Activated naive CD4-positive, alpha-beta T cell treated with anti-CD3 and anti-CD28 coated beads for 36 hours (primary cell): ENCODE measurements around the gene TUBGCP2. TPM values are rescaled to one million over a fixed set of nuclear protein-coding genes. Genes with fewer than 3 reads are reported as not detected.
A peak's percentile ranks its signal among the peaks of the same experiment; 100 is the strongest.

Experiments used
- CTCF ChIA-PET: fragments of 350-600 bp; sonication (Branson Sonifier 250); formaldehyde crosslinking; loops from one replicate; lab custom pipeline; 2021; ENCODE audit warnings: antibody characterized with exemption; lab: Charles Lee
- DNase-seq: peaks from one replicate; pipeline ENCODE4 v3.0.0-alpha.2; 2020
- H3K27ac Mint-ChIP-seq: one replicate; pipeline ENCODE4 v1.8.0; 2021; ENCODE audit warnings: mild to moderate bottlenecking, mixed read lengths
- H3K27me3 Mint-ChIP-seq: one replicate; pipeline ENCODE4 v1.8.0; 2021; ENCODE audit warnings: low read depth, mixed read lengths
- H3K36me3 Mint-ChIP-seq: one replicate; pipeline ENCODE4 v1.8.0; 2021; ENCODE audit warnings: low read depth, mixed read lengths
- H3K4me1 Mint-ChIP-seq: one replicate; pipeline ENCODE4 v1.8.0; 2021; ENCODE audit warnings: low read depth, mixed read lengths
- H3K4me3 Mint-ChIP-seq: one replicate; pipeline ENCODE4 v1.8.0; 2021; ENCODE audit warnings: mild to moderate bottlenecking, moderate library complexity, mixed read lengths
- H3K9me3 Mint-ChIP-seq: one replicate; pipeline ENCODE4 v1.8.0; 2021; ENCODE audit warnings: mixed read lengths
- intact Hi-C: fragments of 100-400 bp; cut with micrococcal nuclease; formaldehyde crosslinking; loops from one replicate; pipeline ENCODE4 v1.15.1; 2023
- total RNA-seq, 2 experiments: library from RNA; stranded (reverse); gene quantifications; one replicate each; pipeline ENCODE4 v1.2.3, GENCODE V29; 2021

The TUBGCP2 gene
- total RNA-seq, 2 experiments from 2014 or later, result 47.9 to 56.1 TPM

DNA sequence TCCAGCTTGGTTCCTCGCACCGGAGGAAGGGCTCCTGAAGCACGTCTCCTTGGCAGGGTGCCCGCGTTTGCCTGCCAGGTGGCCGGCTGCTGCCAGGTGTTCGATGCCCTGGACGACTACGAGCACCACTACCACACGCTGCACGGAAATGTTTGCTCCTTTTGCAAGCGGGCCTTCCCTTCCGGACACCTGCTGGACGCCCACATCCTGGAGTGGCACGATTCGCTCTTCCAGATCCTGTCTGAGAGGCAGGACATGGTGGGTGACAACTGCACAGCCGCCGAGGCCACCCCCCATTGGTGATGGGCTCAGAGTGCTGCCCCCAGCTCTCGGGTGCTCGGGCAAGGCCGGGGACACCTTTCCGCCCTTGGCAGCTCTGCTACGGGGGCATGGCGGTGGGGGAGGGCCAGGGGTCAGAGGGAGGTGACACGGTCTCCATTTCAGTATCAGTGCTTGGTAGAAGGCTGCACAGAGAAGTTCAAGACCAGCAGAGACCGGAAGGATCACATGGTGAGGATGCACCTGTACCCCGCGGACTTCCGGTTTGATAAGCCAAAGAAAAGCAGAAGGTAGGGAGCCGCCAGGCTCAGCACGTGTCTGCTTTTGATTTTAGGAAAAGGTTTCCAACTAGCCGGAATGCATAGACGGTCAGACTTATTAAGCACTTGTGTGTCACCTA is 1.2 kb upstream of the TUBGCP2 start:
- Mint-ChIP-seq H3K27me3 (no peaks in the 10 kb centered on the region), H3K4me3 (peak overlapping the region; percentile 65), H3K36me3 (peaks cover 16% of the 10 kb centered on the region), H3K27ac (peak overlapping the region; percentile 46), H3K9me3 (no peaks in the 10 kb centered on the region), H3K4me1 (peaks cover 21% of the 10 kb centered on the region)
- intact Hi-C loops, result loop anchor here (1.0 to 10.0 kb wide), 5 partner anchors 35 to 405 kb away; partner anchors contain the start of gene PAOX
- DNase-seq, result no peak
- CTCF ChIA-PET, result interaction anchor here (0.9 kb wide), 1 partner anchor 19 kb away, joined by 4 read pairs; no protein-coding TSS in a partner anchor

DNA sequence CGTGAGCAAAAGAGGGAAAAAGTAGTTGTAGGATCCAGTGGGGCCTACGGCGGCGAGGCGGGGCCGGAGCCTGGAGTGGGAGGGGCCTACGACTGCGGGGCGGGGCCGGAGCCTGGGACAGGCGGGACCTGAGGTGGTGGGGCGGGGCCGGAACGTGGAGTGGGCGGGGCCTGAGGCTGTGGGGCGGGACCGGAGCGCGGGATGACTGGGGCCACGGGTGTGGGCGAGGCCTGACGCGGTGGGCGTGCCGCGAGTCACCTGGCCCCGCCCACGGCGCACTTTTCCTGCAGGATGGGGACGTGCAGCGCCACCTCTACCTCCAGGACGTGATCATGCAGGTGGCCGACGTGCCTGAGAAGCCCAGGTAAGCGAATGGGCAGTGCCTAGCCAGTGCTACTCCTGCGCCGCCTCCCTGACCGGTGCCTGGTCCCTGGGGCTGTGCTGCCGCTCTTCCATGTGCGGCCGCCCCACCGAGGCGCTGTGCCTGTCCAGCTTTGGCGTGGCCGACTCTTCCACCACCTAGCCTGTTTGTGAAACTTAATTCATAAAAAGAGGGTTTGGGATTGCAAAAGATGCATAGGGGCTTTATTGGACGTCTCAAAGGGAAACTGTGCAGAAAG is 538 bp upstream of the TUBGCP2 start:
- peaks cover 16% of the 10 kb centered on the region for H3K36me3 Mint-ChIP-seq
- peak overlapping the region; percentile 65 for H3K4me3 Mint-ChIP-seq

DNA sequence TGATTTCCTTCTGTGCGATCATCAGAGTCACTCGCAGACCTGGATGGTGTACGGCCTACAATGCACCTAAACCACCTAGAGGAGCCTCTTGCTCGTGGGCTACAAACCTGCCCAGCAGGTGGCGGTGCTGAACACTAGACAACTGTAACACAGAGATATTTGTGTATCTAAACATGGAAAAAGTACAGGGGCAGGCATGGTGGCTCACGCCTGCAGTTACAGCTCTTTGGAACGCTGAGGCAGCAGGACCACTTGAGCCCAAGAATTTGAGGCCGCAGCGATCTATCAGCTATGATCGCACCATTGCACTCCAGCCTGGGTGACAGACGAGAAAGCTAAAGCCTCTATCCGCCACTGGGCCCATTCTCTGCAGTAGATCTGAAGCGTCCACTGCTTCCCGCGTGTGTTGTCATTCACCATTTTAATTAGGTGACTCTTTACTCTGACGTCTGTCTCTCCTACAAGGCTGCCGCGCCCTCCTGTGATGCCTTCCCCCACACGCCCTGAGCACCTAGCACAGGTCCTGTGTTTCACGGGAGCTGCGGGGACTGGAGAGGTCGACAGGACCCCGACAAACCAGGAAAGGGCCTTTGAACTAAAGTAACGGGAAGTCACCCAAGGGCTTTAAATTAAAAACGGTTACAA is 774 bp downstream of the TUBGCP2 start:
- H3K27ac Mint-ChIP-seq, result peak overlapping the region; percentile 98
- H3K36me3 Mint-ChIP-seq, result peaks cover 16% of the 10 kb centered on the region
- intact Hi-C loops, result loop anchor here (1.0 to 10.0 kb wide), 5 partner anchors 49 to 403 kb away; partner anchors contain the start of gene PAOX
- no peaks in the 10 kb centered on the region for H3K27me3 Mint-ChIP-seq
- DNase-seq, result peak; percentile 95
- CTCF ChIA-PET, result interaction anchor here (0.6 to 2.1 kb wide), 20 partner anchors 10 to 403 kb away, joined by 3 to 12 read pairs (median 4); partner anchors contain the start of gene ADAM8
- H3K9me3 Mint-ChIP-seq, result no peaks in the 10 kb centered on the region
- H3K4me3 Mint-ChIP-seq, result peak overlapping the region; percentile 98
- peaks cover 26% of the 10 kb centered on the region for H3K4me1 Mint-ChIP-seq

More for the DNA sequence above, 538 bp upstream of the TUBGCP2 start:
- H3K4me1 Mint-ChIP-seq, result peaks cover 24% of the 10 kb centered on the region
- peak overlapping the region; percentile 71 for H3K27ac Mint-ChIP-seq
- H3K9me3 Mint-ChIP-seq, result no peaks in the 10 kb centered on the region
- CTCF ChIA-PET, result no interaction called here
- intact Hi-C loops, result loop anchor here (1.0 to 10.0 kb wide), 4 partner anchors 34 to 404 kb away; partner anchors contain the start of gene PAOX
- DNase-seq, result peak; percentile 95
- H3K27me3 Mint-ChIP-seq, result no peaks in the 10 kb centered on the region

DNA sequence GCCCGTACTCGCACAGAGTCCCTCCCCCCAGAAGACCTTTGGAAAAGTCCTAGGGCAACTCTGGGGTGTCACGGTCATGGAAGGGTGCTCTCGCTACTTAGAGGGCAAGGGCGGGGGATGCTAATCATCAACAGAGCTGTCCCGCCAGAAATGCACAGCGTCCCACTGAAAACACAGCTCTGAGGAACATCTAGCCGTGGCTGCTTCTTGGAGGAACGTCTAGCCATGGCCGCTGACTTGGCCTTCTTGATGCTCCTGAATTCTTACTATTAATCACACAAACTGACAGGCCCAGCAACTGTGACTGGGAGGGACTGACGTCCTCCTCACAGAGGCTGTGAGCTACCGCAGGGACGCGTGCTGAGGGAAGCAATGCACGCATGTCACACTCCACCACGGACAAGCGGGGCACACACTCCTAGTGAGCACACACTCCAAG is 1.7 kb downstream of the TUBGCP2 start:
- no peak for DNase-seq
- intact Hi-C loops, result loop anchor here (10.0 kb wide), 1 partner anchor 402 kb away; no protein-coding TSS in a partner anchor
- peaks cover 26% of the 10 kb centered on the region for H3K4me1 Mint-ChIP-seq
- CTCF ChIA-PET, result interaction anchor here (0.9 to 2.1 kb wide), 15 partner anchors 11 to 402 kb away, joined by 3 to 12 read pairs (median 4); partner anchors contain the start of gene ADAM8
- H3K9me3 Mint-ChIP-seq, result no peaks in the 10 kb centered on the region
- H3K27me3 Mint-ChIP-seq, result no peaks in the 10 kb centered on the region
- H3K4me3 Mint-ChIP-seq, result peak overlapping the region; percentile 98
- peak overlapping the region; percentile 98 for H3K27ac Mint-ChIP-seq
- H3K36me3 Mint-ChIP-seq, result peaks cover 20% of the 10 kb centered on the region

DNA sequence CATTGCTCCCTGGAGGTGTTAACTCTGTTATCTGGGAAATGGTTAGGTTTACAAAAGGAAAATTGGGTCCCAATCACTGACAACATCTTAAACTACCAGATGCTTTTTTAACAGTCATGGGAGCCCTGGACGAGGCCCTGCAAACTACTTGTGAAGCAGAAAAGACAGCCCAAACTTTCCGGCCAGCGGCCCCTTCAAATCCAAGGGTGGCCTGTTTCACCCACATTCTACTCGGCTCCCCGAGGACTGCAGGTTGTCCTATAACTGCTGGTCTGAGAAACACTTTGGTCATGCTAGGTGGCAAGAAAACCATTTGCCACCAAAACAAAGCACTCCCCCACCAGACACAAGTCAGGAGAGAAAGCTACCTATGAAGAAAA is 2.6 kb downstream of the TUBGCP2 start:
- Mint-ChIP-seq H3K36me3 (peaks cover 18% of the 10 kb centered on the region), H3K9me3 (no peaks in the 10 kb centered on the region), H3K4me3 (no peak overlapping the region), H3K27ac (no peak overlapping the region), H3K27me3 (no peaks in the 10 kb centered on the region), H3K4me1 (peaks cover 26% of the 10 kb centered on the region)
- CTCF ChIA-PET, result interaction anchor here (1.3 kb wide), 1 partner anchor 21 kb away, joined by 3 read pairs; no protein-coding TSS in a partner anchor
- DNase-seq, result no peak
- intact Hi-C loops, result loop anchor here (10.0 kb wide), 1 partner anchor 401 kb away; no protein-coding TSS in a partner anchor

DNA sequence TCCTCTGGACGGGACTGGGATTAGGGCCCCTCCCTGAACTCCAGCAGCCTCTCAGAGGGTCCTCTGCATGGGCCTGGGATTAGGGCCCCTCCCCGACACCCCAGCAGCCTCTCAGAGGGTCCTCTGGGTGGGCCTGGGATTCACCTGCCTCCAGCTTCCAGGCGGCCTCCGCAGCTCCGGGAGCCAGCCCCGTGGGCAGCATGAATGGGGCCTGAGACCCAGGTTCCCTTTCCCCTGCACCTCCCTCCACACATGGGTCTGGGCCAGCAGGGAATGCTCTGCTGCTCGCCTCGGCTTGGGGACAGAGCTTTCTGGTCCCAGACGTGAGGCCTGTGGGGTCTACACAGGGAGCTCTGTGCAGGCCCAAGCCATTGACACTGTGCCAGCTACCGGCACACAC is 5.5 kb downstream of the TUBGCP2 start:
- Mint-ChIP-seq H3K9me3 (no peaks in the 10 kb centered on the region), H3K4me3 (no peak overlapping the region), H3K36me3 (peaks cover 24% of the 10 kb centered on the region), H3K4me1 (peaks cover 26% of the 10 kb centered on the region), H3K27me3 (no peaks in the 10 kb centered on the region), H3K27ac (no peak overlapping the region)
- DNase-seq, result no peak
- intact Hi-C loops, result loop anchor here (10.0 kb wide), 1 partner anchor 398 kb away; no protein-coding TSS in a partner anchor
- CTCF ChIA-PET, result interaction anchor here (1.4 to 2.9 kb wide), 2 partner anchors 12 to 27 kb away, joined by 3 to 8 read pairs; no protein-coding TSS in a partner anchor

DNA sequence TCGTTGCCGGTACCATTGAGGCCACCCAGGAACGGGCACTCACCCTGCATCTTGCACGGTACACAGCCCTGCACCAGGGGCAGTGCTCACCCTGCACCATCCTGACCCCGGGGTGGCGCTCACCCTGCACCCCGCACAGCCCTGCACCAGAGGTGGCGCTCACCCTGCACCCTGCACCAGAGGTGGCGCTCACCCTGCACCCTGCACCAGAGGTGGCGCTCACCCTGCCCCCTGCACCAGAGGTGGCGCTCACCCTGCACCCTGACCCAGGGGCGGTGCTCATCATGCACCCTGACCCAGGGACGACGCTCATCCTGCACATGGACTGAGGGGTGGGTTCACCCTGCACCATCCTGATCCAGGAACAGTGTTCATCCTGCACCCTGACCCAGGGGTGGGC is 6.4 kb downstream of the TUBGCP2 start:
- no peak for DNase-seq
- H3K4me3 Mint-ChIP-seq, result no peak overlapping the region
- CTCF ChIA-PET, result interaction anchor here (2.9 kb wide), 1 partner anchor 13 kb away, joined by 8 read pairs; no protein-coding TSS in a partner anchor
- H3K27ac Mint-ChIP-seq, result no peak overlapping the region
- intact Hi-C loops, result loop anchor here (10.0 kb wide), 1 partner anchor 397 kb away; no protein-coding TSS in a partner anchor
- H3K4me1 Mint-ChIP-seq, result peaks cover 19% of the 10 kb centered on the region
- peaks cover 23% of the 10 kb centered on the region for H3K36me3 Mint-ChIP-seq
- H3K9me3 Mint-ChIP-seq, result no peaks in the 10 kb centered on the region
- H3K27me3 Mint-ChIP-seq, result no peaks in the 10 kb centered on the region

DNA sequence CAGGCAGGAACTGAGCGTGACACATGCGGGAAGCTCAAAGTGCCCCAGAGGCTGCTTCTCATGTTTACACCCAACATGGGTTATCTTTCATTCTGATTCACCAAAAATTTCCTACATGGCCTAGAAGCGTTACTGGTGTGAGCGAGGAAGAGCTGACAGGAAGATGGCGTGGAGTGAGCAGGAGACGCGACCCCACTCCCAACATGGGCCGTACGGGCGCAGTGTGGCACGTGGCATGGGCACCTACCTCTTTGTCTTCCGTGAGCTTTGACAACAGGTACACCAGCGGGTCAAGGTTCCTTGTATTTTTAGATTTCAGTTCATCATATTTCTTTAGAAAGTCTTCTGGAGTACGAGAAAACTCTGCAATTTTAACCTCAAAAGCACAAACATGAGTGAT is 8.9 kb downstream of the TUBGCP2 start:
- DNase-seq, result no peak

DNA sequence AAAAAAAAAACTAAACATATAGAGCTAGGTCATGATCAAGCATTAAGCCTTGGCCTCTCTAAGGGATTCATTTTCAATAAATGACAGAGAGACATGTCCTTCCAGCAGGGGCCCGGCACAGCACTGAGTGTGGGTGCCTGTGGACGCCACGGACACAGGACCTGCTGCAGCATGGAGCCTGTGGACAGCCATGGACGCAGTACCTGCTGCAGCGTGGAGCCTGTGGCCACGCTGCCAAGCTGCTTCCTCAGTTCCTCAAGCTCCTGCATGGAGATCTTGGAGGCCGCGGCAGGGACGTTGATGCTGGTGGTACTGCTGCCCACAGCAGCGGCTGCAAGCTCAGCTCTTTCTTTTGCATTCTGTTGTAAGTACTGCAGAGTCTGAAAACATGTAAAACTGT is 9.4 kb downstream of the TUBGCP2 start:
- intact Hi-C loops, result no loop called here
- DNase-seq, result no peak

More for the DNA sequence above, 8.9 kb downstream of the TUBGCP2 start:
- H3K27ac Mint-ChIP-seq, result no peak overlapping the region
- CTCF ChIA-PET, result interaction anchor here (0.7 to 1.2 kb wide), 2 partner anchors 15 to 30 kb away, joined by 3 to 5 read pairs; no protein-coding TSS in a partner anchor
- H3K4me1 Mint-ChIP-seq, result peaks cover 5% of the 10 kb centered on the region
- H3K9me3 Mint-ChIP-seq, result no peaks in the 10 kb centered on the region
- intact Hi-C loops, result loop anchor here (10.0 kb wide), 1 partner anchor 395 kb away; no protein-coding TSS in a partner anchor
- no peak overlapping the region for H3K4me3 Mint-ChIP-seq
- peaks cover 20% of the 10 kb centered on the region for H3K36me3 Mint-ChIP-seq
- H3K27me3 Mint-ChIP-seq, result no peaks in the 10 kb centered on the region

DNA sequence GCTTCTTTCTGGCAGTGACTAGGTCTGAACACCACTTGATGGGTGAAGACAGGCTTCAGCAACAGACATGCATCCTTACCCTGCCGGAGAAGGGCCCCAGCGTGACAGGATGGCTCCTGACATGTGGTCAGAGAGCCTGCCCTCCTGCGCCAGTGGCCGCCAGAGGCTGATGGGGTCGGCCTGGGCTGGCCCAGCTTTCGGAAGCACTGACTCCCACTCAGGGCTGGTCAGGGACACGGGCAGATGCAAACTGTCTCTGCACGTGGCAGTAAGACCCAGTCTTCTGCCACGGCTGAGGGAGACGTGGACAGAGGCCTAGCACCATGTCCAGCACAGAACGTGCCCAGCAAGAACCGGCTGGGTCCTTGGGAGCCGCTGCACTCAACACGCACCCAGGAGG is 10.2 kb downstream of the TUBGCP2 start:
- CTCF ChIA-PET, result interaction anchor here (1.1 to 1.2 kb wide), 3 partner anchors 10 to 31 kb away, joined by 3 to 5 read pairs (median 3); no protein-coding TSS in a partner anchor
- no peaks in the 10 kb centered on the region for H3K9me3 Mint-ChIP-seq
- H3K27ac Mint-ChIP-seq, result no peak overlapping the region

More for the DNA sequence above, 9.4 kb downstream of the TUBGCP2 start:
- CTCF ChIA-PET, result interaction anchor here (1.2 kb wide), 2 partner anchors 16 to 30 kb away, joined by 3 to 5 read pairs; no protein-coding TSS in a partner anchor
- peaks cover 23% of the 10 kb centered on the region for H3K36me3 Mint-ChIP-seq
- no peak overlapping the region for H3K4me3 Mint-ChIP-seq
- no peak overlapping the region for H3K27ac Mint-ChIP-seq
- peaks cover 2% of the 10 kb centered on the region for H3K4me1 Mint-ChIP-seq
- H3K9me3 Mint-ChIP-seq, result no peaks in the 10 kb centered on the region
- no peaks in the 10 kb centered on the region for H3K27me3 Mint-ChIP-seq

DNA sequence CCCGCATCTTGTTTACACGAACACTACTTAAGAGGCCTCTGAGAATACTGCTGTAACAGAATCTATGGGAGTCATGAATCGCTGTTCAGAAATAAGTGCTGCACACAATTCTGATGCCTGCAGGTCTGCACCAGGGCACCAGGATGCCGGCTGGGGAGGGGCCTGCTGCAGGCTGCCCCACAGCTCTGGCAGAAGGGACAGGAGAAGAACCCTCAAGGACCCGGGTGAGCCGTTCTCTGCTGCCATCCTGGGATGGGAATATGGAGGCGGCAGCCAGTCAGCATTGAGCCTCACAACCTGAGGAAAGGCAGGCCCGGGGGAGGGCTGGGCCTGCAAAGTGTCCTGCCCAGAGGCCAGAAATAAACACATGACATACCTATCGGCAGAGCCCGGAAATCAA is 11.2 kb downstream of the TUBGCP2 start:
- Mint-ChIP-seq H3K36me3 (peaks cover 21% of the 10 kb centered on the region), H3K27ac (no peak overlapping the region), H3K4me3 (no peak overlapping the region)

More for the DNA sequence above, 10.2 kb downstream of the TUBGCP2 start:
- Mint-ChIP-seq H3K4me3 (no peak overlapping the region), H3K27me3 (no peaks in the 10 kb centered on the region), H3K36me3 (peaks cover 23% of the 10 kb centered on the region), H3K4me1 (peaks cover 4% of the 10 kb centered on the region)
- intact Hi-C loops, result no loop called here
- DNase-seq, result no peak

More for the DNA sequence above, 11.2 kb downstream of the TUBGCP2 start:
- no peaks in the 10 kb centered on the region for H3K9me3 Mint-ChIP-seq
- no peak for DNase-seq
- H3K27me3 Mint-ChIP-seq, result no peaks in the 10 kb centered on the region
- CTCF ChIA-PET, result interaction anchor here (0.5 kb wide), 1 partner anchor 294 kb away, joined by 3 read pairs; no protein-coding TSS in a partner anchor
- intact Hi-C loops, result no loop called here
- H3K4me1 Mint-ChIP-seq, result peaks cover 4% of the 10 kb centered on the region
